PC-9 (cell line): ENCODE measurements around the gene HSF5. TPM values are rescaled to one million over a fixed set of nuclear protein-coding genes. Genes with fewer than 3 reads are reported as not detected.

Experiments used
- BruUV-seq: library from RNA; stranded (reverse); fragments of 400-500 nt; replicated peaks from 2 replicates; lab custom pipeline; 2021; lab: Mats Ljungman, UMichigan
- CTCF ChIA-PET: fragments of 300-600 bp; sonication (Branson Sonifier 250); formaldehyde crosslinking; loops from one replicate; lab custom pipeline; 2022; ENCODE audit warnings: antibody characterized with exemption; lab: Charles Lee
- POLR2A ChIA-PET: fragments of 300-600 bp; sonication (Branson Sonifier 250); formaldehyde crosslinking; loops from one replicate; lab custom pipeline; 2022; ENCODE audit warnings: antibody characterized with exemption; ENCODE audit not compliant: unreplicated experiment; lab: Charles Lee
- DNase-seq, 2 experiments: peaks; one replicate each; pipeline versions ENCODE4 v3.0.0 to v3.0.0-alpha.2; 2015 to 2022; ENCODE audit warnings: mixed read lengths in 1 of 2
- H2AFZ ChIP-seq: fragments of 200-600 bp; sonication (generic); 2 replicates; pipeline ENCODE4 v1.8.1; 2017; ENCODE audit warnings: antibody characterized with exemption
- H3F3A ChIP-seq: fragments of 200-600 bp; sonication (generic); 2 replicates; pipeline ENCODE4 v1.8.1; 2017; ENCODE audit warnings: antibody characterized with exemption, mild to moderate bottlenecking, low read depth; ENCODE audit not compliant: insufficient read depth
- H3K27ac ChIP-seq: fragments of 200-600 bp; sonication (generic); 2 replicates; pipeline ENCODE4 v1.6.1; 2016; ENCODE audit warnings: mixed run types
- H3K27me3 ChIP-seq: fragments of 200-600 bp; sonication (generic); 2 replicates; pipeline ENCODE4 v1.6.1; 2016; ENCODE audit warnings: low read depth, mixed run types; ENCODE audit not compliant: insufficient read depth
- H3K36me3 ChIP-seq: fragments of 200-600 bp; sonication (generic); 2 replicates; pipeline ENCODE4 v1.6.1; 2016; ENCODE audit warnings: low read depth, mixed run types
- H3K4me1 ChIP-seq: fragments of 200-600 bp; sonication (generic); replicated peaks from 2 replicates; pipeline ENCODE4 v1.6.1; 2016; ENCODE audit warnings: mixed run types; ENCODE audit not compliant: insufficient read depth
- H3K4me2 ChIP-seq: fragments of 200-600 bp; sonication (generic); 2 replicates; pipeline ENCODE4 v1.6.1; 2017; ENCODE audit warnings: mixed run types
- H3K4me3 ChIP-seq: fragments of 200-600 bp; sonication (generic); 2 replicates; pipeline ENCODE4 v1.6.1; 2016; ENCODE audit warnings: mixed run types
- H3K79me2 ChIP-seq: fragments of 200-600 bp; sonication (generic); 2 replicates; pipeline ENCODE4 v1.6.1; 2017; ENCODE audit warnings: low read depth, mixed run types
- H3K9me2 ChIP-seq: fragments of 200-600 bp; sonication (generic); 2 replicates; pipeline ENCODE4 v1.8.1; 2017; ENCODE audit warnings: mild to moderate bottlenecking; ENCODE audit not compliant: insufficient read depth
- H3K9me3 ChIP-seq: fragments of 200-600 bp; sonication (generic); 2 replicates; pipeline ENCODE4 v1.8.1; 2016; ENCODE audit warnings: low read depth; ENCODE audit not compliant: insufficient read depth
- H4K20me1 ChIP-seq: fragments of 200-600 bp; sonication (generic); 2 replicates; pipeline ENCODE4 v1.8.1; 2017; ENCODE audit not compliant: insufficient read depth
- EZH2 ChIP-seq: fragments of 200-600 bp; sonication (generic); IDR thresholded peaks from 2 replicates; pipeline ENCODE4 v1.8.0; 2017; ENCODE audit warnings: antibody characterized with exemption, low read depth
- intact Hi-C: fragments of 100-400 bp; cut with micrococcal nuclease; formaldehyde crosslinking; loops from one replicate; pipeline ENCODE4 v1.10.0; 2022; ENCODE audit not compliant: unreplicated experiment
- total RNA-seq: library from RNA; stranded (reverse); gene quantifications from 2 replicates; pipeline ENCODE4 v1.2.3, GENCODE V29; 2021
- TF ChIP-seq, protein P1 (sequence below): fragments of 200-600 bp; sonication (generic); conservative IDR thresholded peaks from 2 replicates; pipeline ENCODE4 v1.6.1; 2017; ENCODE audit warnings: mixed run types, antibody characterized with exemption, mild to moderate bottlenecking, moderate library complexity

HSF5 gene
- total RNA-seq, 1 experiment from 2014 or later, result not detected

DNA sequence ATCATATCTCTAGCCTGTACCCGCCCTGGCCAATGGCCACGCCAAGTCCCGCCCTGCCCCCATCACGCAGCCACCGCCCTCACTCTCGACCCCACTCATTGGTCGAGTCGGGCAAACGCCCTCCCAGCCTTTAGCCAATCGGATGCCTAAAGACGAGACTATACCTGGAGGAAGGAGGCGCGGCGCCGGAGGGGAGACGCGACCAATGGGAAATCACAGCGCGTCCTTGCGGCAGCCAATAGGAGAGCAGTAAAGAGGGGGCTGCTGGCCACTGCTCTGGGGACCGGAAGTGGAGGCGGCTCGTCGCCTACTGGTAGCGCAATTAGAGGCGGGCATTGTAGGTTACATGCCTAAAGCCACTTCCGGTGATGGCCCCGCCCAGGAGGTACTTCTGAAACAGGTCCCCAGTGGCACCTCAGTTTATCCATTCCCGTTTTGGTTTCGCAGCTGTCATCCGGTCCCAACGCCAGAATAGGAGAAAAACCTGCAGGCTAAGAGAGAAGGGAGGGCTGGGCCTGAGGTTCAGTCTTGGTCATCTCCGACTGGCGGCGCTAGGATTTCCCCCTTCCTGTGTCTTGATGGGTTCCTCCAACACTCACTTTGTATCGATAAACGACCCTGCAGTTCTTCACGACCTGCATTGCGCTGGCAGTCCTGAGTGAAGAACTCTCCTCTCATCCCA, 29.9 kb upstream of the HSF5 start:
- CTCF ChIA-PET, result no interaction called here
- Histone ChIP-seq H4K20me1 (no peaks in the 10 kb centered on the region), H3K36me3 (no peaks in the 10 kb centered on the region), H3K9me3 (no peaks in the 10 kb centered on the region), H3F3A (peaks cover 37% of the 10 kb centered on the region), H3K27me3 (no peaks in the 10 kb centered on the region), H3K9me2 (no peaks in the 10 kb centered on the region), H3K4me1 (peaks cover 23% of the 10 kb centered on the region), H3K4me3 (peak overlapping the region; percentile 80), H3K27ac (peak overlapping the region; percentile 84), H3K4me2 (peak overlapping the region; percentile 98), H2AFZ (peak overlapping the region; percentile 100), H3K79me2 (0 out of 2 replicates have a peak, but pooled peaks cover 3% of the 10 kb centered on the region)
- no TSS peak for BruUV-seq
- DNase-seq, result peak; percentile 99 to 100
- intact Hi-C loops, result loop anchor here (1.0 to 5.0 kb wide), 10 partner anchors 69 to 637 kb away; partner anchors contain the start of genes PRR11, SKA2, SUPT4H1 and TRIM37
- TF ChIP-seq EZH2, result no peak
- TF ChIP-seq, protein P1, sequence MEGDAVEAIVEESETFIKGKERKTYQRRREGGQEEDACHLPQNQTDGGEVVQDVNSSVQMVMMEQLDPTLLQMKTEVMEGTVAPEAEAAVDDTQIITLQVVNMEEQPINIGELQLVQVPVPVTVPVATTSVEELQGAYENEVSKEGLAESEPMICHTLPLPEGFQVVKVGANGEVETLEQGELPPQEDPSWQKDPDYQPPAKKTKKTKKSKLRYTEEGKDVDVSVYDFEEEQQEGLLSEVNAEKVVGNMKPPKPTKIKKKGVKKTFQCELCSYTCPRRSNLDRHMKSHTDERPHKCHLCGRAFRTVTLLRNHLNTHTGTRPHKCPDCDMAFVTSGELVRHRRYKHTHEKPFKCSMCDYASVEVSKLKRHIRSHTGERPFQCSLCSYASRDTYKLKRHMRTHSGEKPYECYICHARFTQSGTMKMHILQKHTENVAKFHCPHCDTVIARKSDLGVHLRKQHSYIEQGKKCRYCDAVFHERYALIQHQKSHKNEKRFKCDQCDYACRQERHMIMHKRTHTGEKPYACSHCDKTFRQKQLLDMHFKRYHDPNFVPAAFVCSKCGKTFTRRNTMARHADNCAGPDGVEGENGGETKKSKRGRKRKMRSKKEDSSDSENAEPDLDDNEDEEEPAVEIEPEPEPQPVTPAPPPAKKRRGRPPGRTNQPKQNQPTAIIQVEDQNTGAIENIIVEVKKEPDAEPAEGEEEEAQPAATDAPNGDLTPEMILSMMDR, result no peak
- POLR2A ChIA-PET, result interaction anchor here (1.0 to 1.6 kb wide), 2 partner anchors 17 to 113 kb away, joined by 4 to 11 read pairs; no protein-coding TSS in a partner anchor

- Histone ChIP-seq H3F3A (peaks cover 37% of the 10 kb centered on the region), H3K4me1 (peaks cover 23% of the 10 kb centered on the region), H3K36me3 (no peaks in the 10 kb centered on the region), H3K27ac (peak overlapping the region; percentile 67), H3K9me2 (no peaks in the 10 kb centered on the region), H2AFZ (peak overlapping the region; percentile 77), H3K79me2 (peaks cover 3% of the 10 kb centered on the region; the same call in 1 of the 2 replicates), H3K9me3 (no peaks in the 10 kb centered on the region), H3K4me2 (peak overlapping the region; percentile 86), H4K20me1 (no peaks in the 10 kb centered on the region), H3K27me3 (no peaks in the 10 kb centered on the region), H3K4me3 (peak overlapping the region; percentile 77)
- intact Hi-C loops, result loop anchor here (1.0 to 5.0 kb wide), 2 partner anchors 165 to 575 kb away; partner anchors contain the start of gene SUPT4H1
- ChIA-PET POLR2A (no interaction called here), CTCF (no interaction called here)
- TSS peak; percentile 22 for BruUV-seq
- TF ChIP-seq, protein P1, result no peak
- no peak for TF ChIP-seq EZH2
- no peak for DNase-seq
Observed at GRCh38 chr17:58517378-58517927, 29.2 kb upstream of the HSF5 start.

GRCh38 chr17:58516644-58517377, 28.6 kb upstream of the HSF5 start:
- H4K20me1 ChIP-seq, result no peaks in the 10 kb centered on the region
- no peaks in the 10 kb centered on the region for H3K27me3 ChIP-seq
- intact Hi-C loops, result loop anchor here (1.0 to 5.0 kb wide), 2 partner anchors 165 to 575 kb away; partner anchors contain the start of gene SUPT4H1
- H3K36me3 ChIP-seq, result no peaks in the 10 kb centered on the region
- H3K79me2 ChIP-seq, result peaks cover 3% of the 10 kb centered on the region; the same call in 1 of the 2 replicates
- ChIA-PET POLR2A (interaction anchor here (1.0 kb wide), 1 partner anchor 115 kb away, joined by 3 read pairs; no protein-coding TSS in a partner anchor), CTCF (no interaction called here)
- peaks cover 37% of the 10 kb centered on the region for H3F3A ChIP-seq
- peak overlapping the region; percentile 86 for H3K4me2 ChIP-seq
- H3K9me3 ChIP-seq, result no peaks in the 10 kb centered on the region
- H3K4me1 ChIP-seq, result peaks cover 23% of the 10 kb centered on the region
- TF ChIP-seq, protein P1, result no peak
- TF ChIP-seq EZH2, result no peak
- no peaks in the 10 kb centered on the region for H3K9me2 ChIP-seq
- H3K4me3 ChIP-seq, result peak overlapping the region; percentile 77
- peak overlapping the region; percentile 77 for H2AFZ ChIP-seq
- BruUV-seq, result no TSS peak
- no peak for DNase-seq
- peak overlapping the region; percentile 67 for H3K27ac ChIP-seq
